ENCODE results near the gene CLPTM1L.
A peak's percentile ranks its signal among the peaks of the same experiment; 100 is the strongest.

CLPTM1L gene

DNA sequence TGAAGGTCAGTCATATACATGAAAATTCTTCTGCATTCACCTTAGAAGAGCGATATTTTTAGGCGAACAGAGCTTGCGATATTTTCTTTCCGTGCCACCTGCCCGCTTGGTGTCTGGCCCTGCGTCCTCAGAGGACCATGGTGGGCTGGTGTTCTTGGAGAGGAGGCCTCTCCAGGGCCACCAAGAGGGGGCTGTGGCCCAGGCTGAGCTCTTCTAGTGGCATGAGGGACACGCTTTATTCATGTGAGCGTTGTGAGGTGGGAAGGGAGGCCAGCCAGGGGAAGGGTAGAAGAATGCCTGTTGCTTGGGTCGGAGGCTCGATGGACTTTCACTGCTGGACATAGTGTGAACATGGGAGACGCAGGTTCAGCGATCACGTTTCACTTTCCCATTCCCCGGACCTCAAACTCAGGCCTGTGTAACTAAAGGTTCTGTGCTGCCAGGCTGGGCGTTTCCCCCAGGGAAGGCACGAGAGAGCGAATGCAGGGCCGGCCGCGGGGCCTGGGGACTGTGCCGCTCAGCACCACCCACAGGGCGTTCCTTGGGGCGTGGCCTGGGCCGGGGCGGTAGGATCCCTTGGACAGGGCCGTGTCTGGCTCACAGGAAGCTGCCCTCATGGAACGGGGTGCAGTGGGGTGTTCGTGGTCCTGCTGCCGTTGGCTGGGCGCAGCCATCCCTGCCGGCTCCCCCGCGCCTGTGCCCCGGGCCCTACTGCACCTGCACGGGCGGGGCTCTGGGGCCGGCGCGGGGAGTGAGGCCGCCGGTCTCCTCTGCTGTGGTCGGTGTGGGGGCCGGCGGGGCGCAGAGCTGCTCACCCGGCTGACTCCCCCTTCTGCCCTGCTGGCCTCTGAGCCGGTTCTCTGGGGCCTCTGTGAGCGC, 40.7 kb upstream of the CLPTM1L start:
- in situ Hi-C loops (cut with MboI; ENCODE audit: low sequenced_read_pairs, unreplicated experiment): no loop called here
- TF ChIP-seq, protein P1, sequence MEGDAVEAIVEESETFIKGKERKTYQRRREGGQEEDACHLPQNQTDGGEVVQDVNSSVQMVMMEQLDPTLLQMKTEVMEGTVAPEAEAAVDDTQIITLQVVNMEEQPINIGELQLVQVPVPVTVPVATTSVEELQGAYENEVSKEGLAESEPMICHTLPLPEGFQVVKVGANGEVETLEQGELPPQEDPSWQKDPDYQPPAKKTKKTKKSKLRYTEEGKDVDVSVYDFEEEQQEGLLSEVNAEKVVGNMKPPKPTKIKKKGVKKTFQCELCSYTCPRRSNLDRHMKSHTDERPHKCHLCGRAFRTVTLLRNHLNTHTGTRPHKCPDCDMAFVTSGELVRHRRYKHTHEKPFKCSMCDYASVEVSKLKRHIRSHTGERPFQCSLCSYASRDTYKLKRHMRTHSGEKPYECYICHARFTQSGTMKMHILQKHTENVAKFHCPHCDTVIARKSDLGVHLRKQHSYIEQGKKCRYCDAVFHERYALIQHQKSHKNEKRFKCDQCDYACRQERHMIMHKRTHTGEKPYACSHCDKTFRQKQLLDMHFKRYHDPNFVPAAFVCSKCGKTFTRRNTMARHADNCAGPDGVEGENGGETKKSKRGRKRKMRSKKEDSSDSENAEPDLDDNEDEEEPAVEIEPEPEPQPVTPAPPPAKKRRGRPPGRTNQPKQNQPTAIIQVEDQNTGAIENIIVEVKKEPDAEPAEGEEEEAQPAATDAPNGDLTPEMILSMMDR (IDR thresholded peaks at IDR 0.05; ENCODE audit: borderline replicate concordance, control extremely low read depth, extremely low read depth, insufficient read depth, missing control alignments): no peak
- DNase-seq (ENCODE audit: low spot score): peak; percentile 94

DNA sequence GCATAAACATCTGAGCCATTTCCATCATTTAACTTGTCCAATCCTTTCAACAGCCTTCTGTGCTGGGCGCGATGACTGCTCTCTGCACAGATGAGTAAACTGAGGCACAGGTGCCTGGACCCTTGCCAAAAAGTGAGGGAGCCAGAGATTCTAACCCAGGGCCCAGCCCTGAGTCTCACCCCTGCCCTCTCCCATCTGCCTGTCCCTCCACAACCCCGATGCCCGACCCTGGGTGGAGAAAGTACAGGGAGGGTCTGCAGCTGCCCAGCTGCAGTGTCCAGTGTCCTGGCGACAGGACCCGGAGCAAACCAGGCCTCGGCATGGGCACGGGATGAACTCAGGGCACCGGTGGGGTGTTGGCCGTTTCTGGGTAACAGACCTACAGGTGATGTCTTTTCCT, 39.6 kb upstream of the CLPTM1L start:
- no peak for DNase-seq (ENCODE audit: low spot score)
- in situ Hi-C loops (cut with MboI; ENCODE audit: low sequenced_read_pairs, unreplicated experiment): no loop called here

DNA sequence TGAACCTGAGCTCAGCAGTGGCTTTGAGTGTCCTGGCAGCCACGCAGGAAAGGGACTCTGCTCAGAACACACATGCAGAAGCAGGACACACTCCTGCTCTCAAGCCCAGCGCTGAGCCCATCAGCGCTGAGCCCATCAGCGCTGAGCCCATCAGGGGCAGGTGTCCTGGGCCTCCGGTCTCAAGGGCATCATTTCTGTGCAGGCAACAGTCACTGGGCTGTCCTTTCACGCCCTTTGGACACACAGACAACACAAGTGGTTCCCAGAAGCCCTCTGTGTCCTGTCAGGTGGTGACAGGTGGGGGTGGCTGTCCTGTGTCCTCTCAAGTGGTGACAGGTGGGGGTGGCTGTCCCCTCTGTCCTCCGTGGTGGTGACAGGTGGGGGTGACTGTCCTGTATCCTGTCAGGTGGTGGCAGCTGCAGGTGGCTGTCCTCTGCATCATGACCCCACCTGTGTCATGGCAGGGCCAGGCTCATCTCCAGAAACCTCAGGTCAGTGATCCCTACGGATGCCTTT, 39.0 kb upstream of the CLPTM1L start:
- DNase-seq (ENCODE audit: low spot score): no peak
- in situ Hi-C loops (cut with MboI; ENCODE audit: low sequenced_read_pairs, unreplicated experiment): no loop called here
- TF ChIP-seq, protein P1 (IDR thresholded peaks at IDR 0.05; ENCODE audit: borderline replicate concordance, control extremely low read depth, extremely low read depth, insufficient read depth, missing control alignments): no peak

More for the DNA sequence above, 39.6 kb upstream of the CLPTM1L start:
- TF ChIP-seq, protein P1 (IDR thresholded peaks at IDR 0.05; ENCODE audit: borderline replicate concordance, control extremely low read depth, extremely low read depth, insufficient read depth, missing control alignments): no peak

DNA sequence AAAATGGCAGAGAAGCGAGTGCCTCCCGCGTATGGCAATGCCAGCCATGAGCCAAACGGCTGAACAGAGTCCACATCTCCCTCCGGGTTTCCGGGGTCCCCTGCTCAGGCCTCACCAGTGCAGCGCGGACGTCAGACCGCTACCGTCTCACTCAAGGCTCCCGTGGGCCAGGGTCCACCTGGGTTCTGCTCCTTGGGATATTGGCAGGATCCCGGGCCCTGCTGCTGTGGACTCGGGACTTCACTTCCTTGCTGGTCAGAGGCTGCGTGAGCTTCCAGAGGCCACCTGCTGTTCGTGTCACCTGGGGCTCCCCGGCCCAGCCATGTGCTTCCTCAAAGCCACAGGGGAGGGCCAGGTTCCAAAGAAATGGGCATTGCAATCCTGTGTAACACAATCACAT, 38.4 kb upstream of the CLPTM1L start:
- in situ Hi-C loops (cut with MboI; ENCODE audit: low sequenced_read_pairs, unreplicated experiment): no loop called here
- DNase-seq (ENCODE audit: low spot score): no peak
- TF ChIP-seq, protein P1 (IDR thresholded peaks at IDR 0.05; ENCODE audit: borderline replicate concordance, control extremely low read depth, extremely low read depth, insufficient read depth, missing control alignments): no peak

DNA sequence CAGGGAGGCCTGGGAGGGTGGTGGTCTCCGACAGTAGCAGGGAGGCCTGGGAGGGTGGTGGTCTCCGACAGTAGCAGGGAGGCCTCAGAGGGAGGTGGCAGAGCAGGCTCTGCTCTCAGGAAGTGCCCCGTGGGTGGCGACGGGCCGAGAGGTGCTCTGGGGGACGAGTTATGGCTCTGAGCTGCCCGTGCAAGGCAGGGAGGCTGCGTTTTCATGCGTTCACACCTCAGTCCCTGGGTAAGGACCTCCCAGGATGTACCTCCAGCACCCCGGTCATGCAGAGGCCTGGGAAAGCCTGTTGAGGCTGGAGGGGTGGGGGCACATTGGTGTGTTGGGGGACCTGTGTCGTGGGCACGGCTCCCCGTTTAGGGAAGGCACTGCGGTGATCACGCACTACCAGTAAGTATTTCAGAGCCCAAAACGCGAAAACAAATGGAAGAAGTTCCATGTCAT, 37.4 kb upstream of the CLPTM1L start:
- in situ Hi-C loops (cut with MboI; ENCODE audit: low sequenced_read_pairs, unreplicated experiment): no loop called here
- DNase-seq (ENCODE audit: low spot score): no peak
- TF ChIP-seq, protein P1 (IDR thresholded peaks at IDR 0.05; ENCODE audit: borderline replicate concordance, control extremely low read depth, extremely low read depth, insufficient read depth, missing control alignments): no peak

DNA sequence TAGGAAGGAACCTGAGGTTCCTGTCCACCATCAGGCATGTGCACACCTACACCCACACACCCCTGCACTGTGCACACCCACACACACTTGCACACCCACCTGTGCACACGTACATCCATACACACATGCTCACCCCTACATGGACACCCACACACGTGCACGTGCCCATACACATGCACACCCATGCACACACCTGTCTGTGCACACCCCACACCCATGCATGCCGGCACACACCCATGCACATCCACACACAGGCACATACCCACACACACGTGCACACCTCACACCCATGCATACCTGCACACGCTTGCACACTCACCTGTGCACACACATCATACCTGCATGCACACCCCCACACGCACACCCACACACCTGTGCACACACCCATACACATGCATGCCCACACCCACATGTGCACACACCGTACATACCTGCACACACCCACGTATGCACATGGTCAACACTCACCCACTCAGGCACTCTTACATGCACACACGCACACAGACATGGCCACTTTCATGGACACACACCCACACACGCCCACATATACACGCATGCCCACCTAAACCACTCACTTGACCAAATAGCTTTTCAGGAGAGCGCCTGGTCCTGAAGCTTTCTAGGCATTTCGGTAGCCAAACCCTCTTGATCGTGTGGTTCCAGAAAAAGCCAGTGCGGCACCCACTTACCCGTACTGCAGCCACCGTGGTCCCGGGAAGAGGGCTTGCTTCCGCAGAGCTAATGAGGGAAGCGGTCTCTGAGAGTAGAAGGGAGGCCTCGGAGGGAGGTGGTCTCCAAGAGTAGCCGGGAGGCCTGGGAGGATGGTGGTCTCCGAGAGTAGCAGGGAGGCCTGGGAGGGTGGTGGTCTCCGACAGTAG, 36.7 kb upstream of the CLPTM1L start:
- DNase-seq (ENCODE audit: low spot score): no peak
- TF ChIP-seq, protein P1 (IDR thresholded peaks at IDR 0.05; ENCODE audit: borderline replicate concordance, control extremely low read depth, extremely low read depth, insufficient read depth, missing control alignments): no peak
- in situ Hi-C loops (cut with MboI; ENCODE audit: low sequenced_read_pairs, unreplicated experiment): no loop called here

All from GM13976 (cell line).